Gastroesophageal sphincter (tissue), 3 donors: ENCODE measurements around the gene CACNG3.

ENCODE experiments used
- EP300 ChIP-seq: sonication (generic); formaldehyde crosslinking; IDR thresholded peaks from one replicate; pipeline ENCODE4 v1.6.1; 2017; ENCODE audit warnings: antibody characterized with exemption, mild to moderate bottlenecking
- POLR2A ChIP-seq, 2 donors: fragments of 450-650 bp; IDR thresholded peaks; one replicate each; pipeline ENCODE4 v1.6.1; 2017; ENCODE audit warnings: antibody characterized with exemption in 2 of 2, mild to moderate bottlenecking in 2 of 2, moderate library complexity in 1 of 2
- POLR2AphosphoS5 ChIP-seq: sonication (generic); formaldehyde crosslinking; IDR thresholded peaks from one replicate; pipeline ENCODE4 v1.6.1; 2017; ENCODE audit warnings: antibody characterized with exemption
- TF ChIP-seq, protein P1 (sequence below), 4 experiments: fragments of 200-600 bp in 2 of 4; fragments of 450-650 bp in 2 of 4; sonication (generic) in 1 of 4; IDR thresholded peaks; one replicate each; pipeline ENCODE4 v1.5.1; 2017 to 2019; ENCODE audit warnings: antibody characterized with exemption in 4 of 4, mild to moderate bottlenecking in 2 of 4, moderate library complexity in 2 of 4

DNA sequence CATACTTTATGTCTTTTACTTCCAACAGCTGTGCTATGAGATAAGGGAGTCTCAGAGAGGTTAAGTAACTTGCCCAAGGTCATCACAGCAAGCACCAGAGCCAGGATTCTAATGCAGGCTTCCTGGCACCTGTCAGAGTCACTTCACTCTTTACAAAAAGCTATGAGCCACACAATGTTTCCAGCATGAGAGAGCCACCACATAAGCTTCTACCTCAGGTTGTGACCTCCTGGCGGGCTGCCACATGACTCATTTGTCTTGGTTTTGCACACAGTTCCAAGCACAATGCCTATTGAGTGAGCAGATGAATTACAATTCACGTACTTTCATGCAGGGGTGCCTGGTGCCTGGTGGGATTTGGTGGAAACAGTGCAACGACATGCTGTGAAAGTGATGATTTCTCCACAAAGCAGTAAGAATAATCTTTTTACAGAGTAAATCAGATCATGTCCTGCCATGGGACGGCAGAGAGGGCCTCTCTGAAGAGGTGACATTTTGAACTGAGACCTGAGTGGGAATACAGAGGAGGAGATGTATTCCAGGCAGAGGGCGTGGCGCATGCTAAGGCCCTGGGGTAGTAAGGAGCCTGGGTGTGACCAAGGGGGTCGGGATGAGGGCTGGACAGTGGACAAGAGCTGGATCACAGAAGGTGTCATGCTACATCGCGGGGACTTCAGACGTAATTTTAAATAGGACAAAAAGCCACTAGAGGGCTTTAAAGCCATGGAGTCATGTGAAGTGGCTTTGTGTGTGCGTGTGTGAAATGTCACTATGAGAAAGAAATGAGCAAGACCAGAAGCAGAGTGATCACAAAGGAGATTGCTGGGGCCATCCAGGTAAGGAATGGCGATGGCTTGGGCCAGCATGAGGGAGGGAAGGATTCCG lies 53.4 kb downstream of the CACNG3 start:
- TF ChIP-seq, protein P1, sequence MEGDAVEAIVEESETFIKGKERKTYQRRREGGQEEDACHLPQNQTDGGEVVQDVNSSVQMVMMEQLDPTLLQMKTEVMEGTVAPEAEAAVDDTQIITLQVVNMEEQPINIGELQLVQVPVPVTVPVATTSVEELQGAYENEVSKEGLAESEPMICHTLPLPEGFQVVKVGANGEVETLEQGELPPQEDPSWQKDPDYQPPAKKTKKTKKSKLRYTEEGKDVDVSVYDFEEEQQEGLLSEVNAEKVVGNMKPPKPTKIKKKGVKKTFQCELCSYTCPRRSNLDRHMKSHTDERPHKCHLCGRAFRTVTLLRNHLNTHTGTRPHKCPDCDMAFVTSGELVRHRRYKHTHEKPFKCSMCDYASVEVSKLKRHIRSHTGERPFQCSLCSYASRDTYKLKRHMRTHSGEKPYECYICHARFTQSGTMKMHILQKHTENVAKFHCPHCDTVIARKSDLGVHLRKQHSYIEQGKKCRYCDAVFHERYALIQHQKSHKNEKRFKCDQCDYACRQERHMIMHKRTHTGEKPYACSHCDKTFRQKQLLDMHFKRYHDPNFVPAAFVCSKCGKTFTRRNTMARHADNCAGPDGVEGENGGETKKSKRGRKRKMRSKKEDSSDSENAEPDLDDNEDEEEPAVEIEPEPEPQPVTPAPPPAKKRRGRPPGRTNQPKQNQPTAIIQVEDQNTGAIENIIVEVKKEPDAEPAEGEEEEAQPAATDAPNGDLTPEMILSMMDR (IDR thresholded peaks at IDR 0.05): no peak
- TF ChIP-seq POLR2AphosphoS5: no peak
- TF ChIP-seq POLR2A (IDR thresholded peaks at IDR 0.05): no peak
- no peak for TF ChIP-seq EP300
